Activated naive CD8-positive, alpha-beta T cell treated with anti-CD3 and anti-CD28 coated beads, Interleukin-2, amount 10 ng/mL, durations not matched to agents 7 days and 5 days (primary cell): ENCODE data around the gene GALNT9. TPM values are rescaled to one million over a fixed set of nuclear protein-coding genes. Genes with fewer than 3 reads are reported as not detected.
"Not testable (repeated sequence)": the region's sequence is repeated elsewhere in the genome, so short reads cannot be mapped to it uniquely, and the experiment has no call there.

Experiments
- ATAC-seq: fragments of 150-1000 bp; cut with Tn5 transposase; one replicate; pipeline ENCODE4 v1.10.0; 2021; ENCODE audit warnings: low read depth, moderate library complexity
- POLR2A ChIA-PET: fragments of 350-600 bp; sonication (Branson Sonifier 250); formaldehyde crosslinking; loops from one replicate; lab custom pipeline; 2021; ENCODE audit warnings: antibody characterized with exemption; lab: Charles Lee
- DNase-seq: peaks from one replicate; pipeline ENCODE4 v3.0.0; 2021
- H3K27ac Mint-ChIP-seq: one replicate; pipeline ENCODE4 v1.8.0; 2022; ENCODE audit warnings: mild to moderate bottlenecking, mixed read lengths
- H3K27me3 Mint-ChIP-seq: one replicate; pipeline ENCODE4 v1.8.0; 2022; ENCODE audit warnings: mild to moderate bottlenecking, moderate library complexity, mixed read lengths
- H3K36me3 Mint-ChIP-seq: one replicate; pipeline ENCODE4 v1.8.0; 2021; ENCODE audit warnings: mild to moderate bottlenecking, mixed read lengths
- H3K4me1 Mint-ChIP-seq: one replicate; pipeline ENCODE4 v1.8.0; 2021; ENCODE audit warnings: mixed read lengths
- H3K4me3 Mint-ChIP-seq: one replicate; pipeline ENCODE4 v1.8.0; 2022; ENCODE audit warnings: mild to moderate bottlenecking, moderate library complexity, mixed read lengths
- H3K9me3 Mint-ChIP-seq: one replicate; pipeline ENCODE4 v1.8.0; 2021; ENCODE audit warnings: mixed read lengths
- total RNA-seq, 2 experiments: library from RNA; stranded (reverse); gene quantifications; one replicate each; pipeline ENCODE4 v1.2.3, GENCODE V29; 2021

Gene GALNT9
- total RNA-seq, 2 experiments from 2014 or later = not detected

DNA sequence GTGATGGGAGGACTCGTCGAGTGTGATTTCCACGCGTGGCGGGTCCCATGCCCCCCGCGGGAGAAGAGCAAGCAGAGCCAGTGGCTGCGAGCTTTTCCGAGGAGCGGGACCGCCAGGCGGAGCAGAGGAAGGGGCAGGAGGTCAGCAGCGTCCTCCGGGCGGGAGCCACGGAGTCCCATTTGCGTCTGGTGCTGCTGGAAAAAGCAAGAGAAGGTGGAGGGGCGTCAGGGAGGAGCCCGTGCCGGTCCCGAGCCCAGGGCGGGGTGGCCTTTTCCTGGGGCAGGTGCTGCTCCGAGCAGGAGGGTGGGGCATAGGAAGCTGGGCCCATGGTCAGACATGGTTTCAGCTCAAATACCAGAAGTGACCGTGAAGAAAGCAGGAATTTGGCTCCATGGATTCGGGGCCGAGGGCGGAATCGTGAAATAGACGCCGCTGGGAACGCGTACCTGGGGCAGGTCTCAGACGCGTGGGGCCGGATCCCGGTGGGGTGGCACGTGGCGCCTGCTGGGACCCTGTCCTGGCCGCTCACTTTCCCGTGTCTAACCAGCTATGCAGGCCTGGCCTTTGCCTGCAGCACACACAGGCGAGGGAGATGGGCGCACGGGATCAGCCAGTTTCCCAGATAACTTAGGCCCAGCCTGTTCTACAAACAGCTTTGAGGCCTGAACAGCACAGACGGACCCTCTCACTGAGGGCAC, 60.0 kb downstream of the GALNT9 start:
- POLR2A ChIA-PET = no interaction called here
- no peak for DNase-seq

DNA sequence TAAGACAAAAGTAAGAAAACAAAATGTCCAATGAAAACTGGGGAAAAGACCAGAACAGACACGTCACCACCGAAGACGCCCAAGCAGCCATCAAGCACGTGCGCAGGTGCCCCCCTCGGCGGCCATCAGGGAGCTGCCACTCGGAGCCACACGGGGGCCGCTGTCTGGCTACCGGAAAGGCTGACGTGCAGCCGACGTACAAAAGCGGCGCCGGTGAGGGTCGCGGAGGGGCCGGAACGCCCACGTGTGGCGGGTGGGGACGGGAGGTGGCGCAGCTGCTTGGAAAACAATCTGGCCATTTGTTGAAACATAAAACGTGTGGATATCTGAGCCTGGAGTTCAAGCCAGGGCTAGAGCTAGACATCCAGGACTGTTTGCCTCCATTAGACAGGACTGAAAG, 60.7 kb downstream of the GALNT9 start:
- ATAC-seq (no peak), DNase-seq (no peak)
- Mint-ChIP-seq H3K27ac (no peak overlapping the region), H3K27me3 (no peaks in the 10 kb centered on the region), H3K4me1 (no peaks in the 10 kb centered on the region), H3K9me3 (no peaks in the 10 kb centered on the region), H3K36me3 (no peaks in the 10 kb centered on the region), H3K4me3 (no peak overlapping the region)
- POLR2A ChIA-PET = no interaction called here

More for the DNA sequence above, 60.0 kb downstream of the GALNT9 start:
- Mint-ChIP-seq H3K36me3 (no peaks in the 10 kb centered on the region), H3K4me1 (no peaks in the 10 kb centered on the region), H3K27ac (no peak overlapping the region), H3K9me3 (no peaks in the 10 kb centered on the region), H3K27me3 (no peaks in the 10 kb centered on the region), H3K4me3 (no peak overlapping the region)
- ATAC-seq = no peak

DNA sequence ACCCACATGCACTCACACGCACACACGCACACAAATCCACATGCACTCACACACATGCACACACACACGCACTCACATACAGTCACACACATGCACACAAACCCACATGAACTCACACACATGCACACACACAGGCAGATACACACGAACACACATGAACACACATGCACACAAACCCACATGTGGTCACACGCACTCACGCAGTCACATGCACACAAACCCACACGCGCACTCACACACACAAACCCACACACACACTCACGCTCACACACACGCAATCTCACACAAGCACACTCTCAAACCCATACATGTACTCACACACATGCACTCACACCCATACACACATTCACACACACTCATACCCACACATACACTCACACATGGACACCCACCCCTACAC, 61.5 kb downstream of the GALNT9 start:
- Mint-ChIP-seq H3K27me3 (no peaks in the 10 kb centered on the region), H3K27ac (no peak overlapping the region), H3K4me1 (no peaks in the 10 kb centered on the region), H3K36me3 (no peaks in the 10 kb centered on the region), H3K9me3 (no peaks in the 10 kb centered on the region), H3K4me3 (no peak overlapping the region)
- ATAC-seq (no peak), DNase-seq (no peak)
- POLR2A ChIA-PET = no interaction called here

DNA sequence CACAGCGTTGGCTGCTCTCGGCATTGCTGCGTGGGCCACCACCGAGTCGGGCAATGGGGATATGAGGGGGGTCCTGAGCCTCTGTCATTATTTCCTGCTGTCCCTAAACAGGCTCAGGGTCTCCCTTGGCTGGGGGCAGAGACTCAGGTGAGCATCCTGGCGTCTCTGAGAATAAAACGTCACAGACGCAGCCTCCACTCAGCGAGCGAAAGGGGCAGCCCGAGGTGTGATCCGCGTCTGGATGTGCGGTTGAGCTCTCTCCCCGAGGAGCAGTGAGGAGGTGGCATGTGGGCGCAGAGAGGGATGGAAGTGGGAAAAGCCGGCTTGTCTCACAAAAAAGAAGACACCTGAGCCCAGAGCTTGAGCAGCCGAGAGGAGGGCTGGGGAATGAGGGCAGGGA, 62.6 kb downstream of the GALNT9 start:
- ATAC-seq = no peak
- no peaks in the 10 kb centered on the region for H3K36me3 Mint-ChIP-seq
- POLR2A ChIA-PET = no interaction called here
- no peaks in the 10 kb centered on the region for H3K4me1 Mint-ChIP-seq
- H3K27ac Mint-ChIP-seq = no peak overlapping the region
- H3K4me3 Mint-ChIP-seq = no peak overlapping the region
- no peaks in the 10 kb centered on the region for H3K9me3 Mint-ChIP-seq
- H3K27me3 Mint-ChIP-seq = no peaks in the 10 kb centered on the region
- DNase-seq = no peak

DNA sequence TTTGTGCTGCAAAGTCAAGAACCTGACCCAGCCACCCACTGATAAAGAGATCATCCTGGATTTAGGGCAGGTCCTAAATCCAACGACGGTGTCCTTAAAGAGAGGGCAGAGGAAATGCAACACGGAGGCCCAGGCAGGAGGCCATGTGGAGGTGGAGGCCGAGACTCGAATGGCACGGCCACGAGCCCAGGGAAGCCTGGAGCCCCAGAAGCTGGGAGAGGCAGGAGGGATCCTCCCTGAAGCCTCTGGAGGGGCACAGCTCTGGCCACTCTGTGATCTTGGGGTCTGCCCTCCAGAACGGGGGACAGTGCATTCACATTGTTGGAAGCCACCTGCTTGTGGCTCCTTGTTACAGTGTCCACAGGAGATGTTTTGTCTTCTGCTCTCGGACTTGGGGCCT, 63.0 kb downstream of the GALNT9 start:
- POLR2A ChIA-PET = no interaction called here
- Mint-ChIP-seq H3K36me3 (no peaks in the 10 kb centered on the region), H3K4me3 (no peak overlapping the region), H3K4me1 (no peaks in the 10 kb centered on the region), H3K27ac (no peak overlapping the region), H3K9me3 (no peaks in the 10 kb centered on the region), H3K27me3 (no peaks in the 10 kb centered on the region)
- ATAC-seq (no peak), DNase-seq (no peak)

DNA sequence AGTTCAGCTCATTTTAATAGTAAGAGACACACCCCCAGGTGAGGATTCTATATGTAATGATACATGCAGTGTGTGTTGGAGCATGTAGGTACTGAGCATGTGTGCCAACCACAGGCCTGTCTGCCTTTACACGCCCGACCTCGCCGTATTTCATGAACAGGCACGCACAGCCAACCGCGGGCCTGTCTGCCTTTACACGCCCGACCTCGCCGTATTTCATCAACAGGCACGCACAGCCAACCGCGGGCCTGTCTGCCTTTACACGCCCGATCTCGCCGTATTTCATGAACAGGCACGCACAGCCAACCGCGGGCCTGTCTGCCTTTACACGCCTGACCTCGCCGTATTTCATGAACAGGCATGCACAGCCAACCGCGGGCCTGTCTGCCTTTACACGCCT, 63.6 kb downstream of the GALNT9 start:
- H3K4me3 Mint-ChIP-seq, H3K36me3 Mint-ChIP-seq, ATAC-seq, POLR2A ChIA-PET, H3K27me3 Mint-ChIP-seq, H3K9me3 Mint-ChIP-seq, H3K4me1 Mint-ChIP-seq, H3K27ac Mint-ChIP-seq, DNase-seq: not testable (repeated sequence)

DNA sequence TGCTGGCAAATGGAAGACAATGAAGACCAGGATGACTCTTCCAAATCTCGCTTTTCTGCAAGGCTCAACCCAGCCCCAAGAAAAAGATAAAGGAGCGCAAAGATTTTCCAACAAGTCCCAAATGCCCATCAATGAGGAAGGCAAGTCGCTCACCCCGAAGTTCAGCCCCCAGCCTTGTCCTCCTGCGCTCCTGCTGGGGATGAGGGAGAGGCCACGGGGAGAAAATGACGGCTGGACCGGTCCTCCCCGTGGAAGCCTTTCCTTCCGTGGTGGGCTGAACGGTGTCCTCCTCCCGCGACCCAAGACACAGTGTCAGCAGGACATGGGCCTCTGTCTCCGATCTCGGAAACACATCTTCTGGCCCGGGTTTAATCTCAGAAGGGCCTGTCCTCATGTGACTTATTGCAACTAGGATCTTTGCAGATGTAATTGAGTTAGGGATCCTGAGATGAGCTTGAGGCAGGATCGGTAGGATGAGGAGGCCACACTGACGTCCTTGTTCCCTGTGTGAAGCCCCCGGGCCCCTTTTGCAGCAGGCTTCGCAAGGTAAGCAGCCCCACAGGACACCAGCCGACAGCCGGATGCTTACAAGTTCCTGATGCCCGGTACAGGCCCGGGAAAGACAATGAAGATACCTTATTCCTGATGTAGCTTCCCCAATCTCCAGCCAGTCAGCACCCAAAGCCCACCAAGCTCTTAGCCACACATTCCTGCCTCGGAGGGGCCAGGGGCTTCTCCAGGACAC, 64.2 kb downstream of the GALNT9 start:
- H3K4me3 Mint-ChIP-seq = no peak overlapping the region
- POLR2A ChIA-PET = no interaction called here
- no peaks in the 10 kb centered on the region for H3K4me1 Mint-ChIP-seq
- H3K36me3 Mint-ChIP-seq = no peaks in the 10 kb centered on the region
- no peaks in the 10 kb centered on the region for H3K27me3 Mint-ChIP-seq
- no peaks in the 10 kb centered on the region for H3K9me3 Mint-ChIP-seq
- no peak for ATAC-seq
- H3K27ac Mint-ChIP-seq = no peak overlapping the region
- DNase-seq = no peak

DNA sequence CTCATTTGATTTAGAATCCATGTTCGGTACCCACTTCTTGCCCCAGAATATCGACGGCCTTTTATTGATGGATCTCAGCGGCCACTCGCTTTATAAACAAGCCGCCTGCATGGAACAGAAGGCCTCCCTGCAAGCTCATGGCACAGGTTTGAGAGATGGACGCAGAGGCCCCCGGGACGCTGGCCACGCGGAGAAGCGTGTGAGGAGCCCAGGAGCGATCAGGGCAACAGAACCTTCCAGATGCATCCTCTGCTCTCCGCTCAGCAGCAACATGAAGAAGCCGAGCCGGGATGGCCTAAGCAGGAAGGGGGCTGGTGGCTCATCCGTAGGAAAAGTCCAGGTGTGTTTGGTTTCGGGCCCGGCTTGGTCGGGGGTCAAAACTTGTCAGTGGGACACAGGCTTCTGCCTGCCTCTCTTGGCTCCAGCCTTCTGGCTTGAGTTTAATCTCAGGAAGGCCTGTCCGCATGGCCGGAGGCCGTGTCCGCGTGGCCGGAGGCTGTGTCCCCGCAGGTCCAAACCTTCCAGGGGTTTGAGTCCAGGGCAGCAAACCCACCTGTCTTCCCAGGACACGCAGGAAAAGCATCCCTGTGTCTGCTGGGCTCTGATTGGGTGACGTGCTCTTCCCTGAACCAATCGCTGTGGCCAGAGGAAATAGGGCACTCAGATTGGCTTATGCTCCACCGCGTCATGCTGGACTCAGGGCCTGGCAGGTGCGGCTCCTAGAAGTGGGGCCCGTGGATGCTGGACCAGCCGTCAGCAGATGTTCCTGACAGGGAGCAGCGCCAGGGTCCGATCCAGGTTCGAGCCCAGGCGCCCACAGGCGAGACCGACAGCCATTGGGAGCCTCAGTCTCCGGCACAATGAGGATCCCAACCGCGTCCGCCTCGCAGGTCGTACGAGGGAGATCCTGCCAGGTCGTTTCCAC, 65.0 kb downstream of the GALNT9 start:
- POLR2A ChIA-PET = no interaction called here
- Mint-ChIP-seq H3K4me1 (no peaks in the 10 kb centered on the region), H3K27ac (no peak overlapping the region), H3K27me3 (no peaks in the 10 kb centered on the region), H3K9me3 (no peaks in the 10 kb centered on the region), H3K36me3 (no peaks in the 10 kb centered on the region), H3K4me3 (no peak overlapping the region)
- no peak for ATAC-seq
- no peak for DNase-seq

DNA sequence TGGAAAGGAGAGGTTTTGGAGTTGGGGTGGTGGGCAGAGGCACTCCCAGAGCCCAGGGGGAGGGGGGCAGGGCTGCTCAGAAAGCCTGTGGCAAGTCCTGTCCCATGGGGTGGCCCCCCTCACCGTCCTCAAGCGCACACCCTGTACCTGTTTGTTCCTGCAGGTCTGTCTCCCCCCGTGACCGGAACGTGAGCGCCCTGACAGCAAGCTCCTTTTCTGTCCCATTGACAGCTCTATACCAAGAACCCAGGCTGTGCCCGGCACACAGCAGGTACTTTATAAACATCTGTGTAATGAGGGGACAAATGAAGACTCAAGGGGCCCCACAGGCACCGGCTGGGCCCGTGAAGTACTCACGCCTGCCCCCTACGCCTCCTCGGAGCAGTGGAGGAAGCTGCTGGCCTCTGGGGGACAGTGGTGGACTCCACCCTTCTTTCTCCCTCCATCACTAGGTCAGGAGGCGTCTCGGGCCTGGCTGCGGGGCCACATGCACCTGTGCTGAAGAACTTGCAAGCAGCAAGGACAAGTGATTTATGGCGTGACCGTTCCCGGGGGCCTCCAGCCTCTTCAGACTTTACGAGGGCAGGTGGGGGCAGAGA, 65.8 kb downstream of the GALNT9 start:
- Mint-ChIP-seq H3K27me3 (no peaks in the 10 kb centered on the region), H3K36me3 (no peaks in the 10 kb centered on the region), H3K4me1 (peaks cover 1% of the 10 kb centered on the region), H3K4me3 (no peak overlapping the region), H3K9me3 (no peaks in the 10 kb centered on the region), H3K27ac (no peak overlapping the region)
- DNase-seq (no peak), ATAC-seq (no peak)
- POLR2A ChIA-PET = no interaction called here

DNA sequence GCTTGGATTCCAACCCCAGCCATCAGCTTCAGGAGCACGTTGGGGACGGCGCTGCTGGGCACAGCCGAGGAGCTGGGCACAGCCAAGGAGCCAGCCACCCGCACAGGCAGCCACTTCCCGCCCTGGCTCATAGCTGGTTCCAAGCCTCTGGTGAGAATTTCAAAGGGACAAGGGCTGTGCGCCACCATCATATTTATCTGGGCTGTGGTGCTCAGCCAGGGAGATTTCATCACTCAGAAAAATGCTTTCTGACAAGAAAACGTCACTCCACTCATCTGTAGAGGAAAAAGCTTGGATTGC, 66.4 kb downstream of the GALNT9 start:
- DNase-seq (no peak), ATAC-seq (no peak)
- Mint-ChIP-seq H3K4me1 (peaks cover 1% of the 10 kb centered on the region), H3K36me3 (no peaks in the 10 kb centered on the region), H3K27me3 (no peaks in the 10 kb centered on the region), H3K9me3 (no peaks in the 10 kb centered on the region), H3K4me3 (no peak overlapping the region), H3K27ac (no peak overlapping the region)
- POLR2A ChIA-PET = no interaction called here

DNA sequence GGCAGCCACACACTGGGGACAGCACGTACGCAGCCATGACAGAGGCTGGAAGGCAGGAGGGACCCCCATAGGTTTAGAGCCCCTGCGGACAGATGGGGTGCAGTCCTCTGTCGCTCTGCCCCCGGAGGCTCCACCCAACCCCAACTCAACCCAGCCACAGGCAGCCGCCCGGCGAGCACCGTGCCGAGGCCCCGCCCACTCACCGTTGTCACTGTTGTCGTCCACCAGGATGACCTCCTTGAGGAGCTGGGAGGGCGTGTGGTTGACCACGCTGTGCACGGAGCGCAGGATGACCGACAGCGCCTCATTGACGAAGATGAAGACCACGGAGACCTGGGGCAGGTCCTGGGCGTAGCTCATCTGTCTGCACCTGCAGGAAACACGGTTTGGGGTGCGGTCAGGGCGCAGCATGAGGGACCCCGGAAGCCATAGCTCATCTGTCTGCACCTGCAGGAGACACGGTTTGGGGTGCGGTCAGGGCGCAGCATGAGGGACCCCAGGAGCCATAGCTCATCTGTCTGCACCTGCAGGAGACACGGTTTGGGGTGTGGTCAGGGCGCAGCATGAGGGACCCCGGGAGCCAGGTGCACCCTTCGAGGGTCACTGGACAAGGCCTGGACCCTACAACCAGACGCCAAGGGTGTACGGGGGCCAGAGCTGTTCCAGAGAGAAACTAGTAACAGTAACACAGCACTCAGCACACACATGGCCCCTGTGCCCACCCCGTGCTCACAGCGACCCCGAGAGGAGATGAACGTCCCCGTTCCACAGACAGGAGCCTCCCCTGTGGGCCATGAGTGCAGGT, 66.9 kb downstream of the GALNT9 start:
- ATAC-seq (no peak), DNase-seq (no peak)
- Mint-ChIP-seq H3K4me1 (peaks cover 1% of the 10 kb centered on the region), H3K27ac (no peak overlapping the region), H3K36me3 (no peaks in the 10 kb centered on the region), H3K27me3 (no peaks in the 10 kb centered on the region), H3K9me3 (no peaks in the 10 kb centered on the region), H3K4me3 (no peak overlapping the region)
- POLR2A ChIA-PET = no interaction called here

DNA sequence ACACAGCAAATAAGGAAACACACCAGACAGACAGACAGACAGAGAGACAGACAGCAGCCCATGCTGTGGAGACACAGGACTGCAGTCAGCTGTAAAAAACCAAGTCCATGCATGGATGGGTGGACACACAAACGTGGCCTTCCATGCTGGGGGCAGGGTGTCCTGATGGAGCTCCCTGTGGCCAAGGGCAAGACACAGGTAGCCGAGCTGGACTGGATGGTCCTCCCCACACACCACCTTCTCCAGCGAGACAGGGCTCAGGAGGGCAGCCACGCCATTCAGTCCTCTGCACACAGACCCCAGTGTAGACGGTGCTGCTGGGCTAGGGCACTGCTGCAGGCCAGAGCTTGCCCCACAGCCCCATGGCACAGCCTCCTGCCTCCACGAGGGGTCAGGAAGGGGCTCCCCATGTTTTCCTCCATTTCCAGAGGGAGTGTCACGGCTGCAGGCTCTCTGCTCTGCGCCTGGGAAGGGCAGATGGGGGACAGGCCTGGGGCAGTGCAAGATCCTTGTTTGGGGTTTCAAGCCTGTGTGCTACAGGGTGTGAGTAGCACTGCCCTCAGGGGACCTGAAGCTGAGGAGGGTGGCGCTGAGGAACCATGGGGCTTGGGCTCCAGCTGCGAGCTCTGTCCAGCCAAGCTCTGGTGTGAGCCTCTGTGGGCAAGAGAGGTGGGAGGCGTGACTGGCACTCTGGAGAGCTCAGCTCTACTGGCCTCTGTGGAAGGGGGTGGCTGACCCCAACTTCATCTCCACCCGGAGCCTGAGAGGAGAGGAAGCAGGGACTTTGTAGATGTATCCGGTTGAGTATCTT, 67.9 kb downstream of the GALNT9 start:
- H3K27ac Mint-ChIP-seq = no peak overlapping the region
- ATAC-seq = no peak
- peaks cover 1% of the 10 kb centered on the region for H3K4me1 Mint-ChIP-seq

More for the DNA sequence above, 67.9 kb downstream of the GALNT9 start:
- no peaks in the 10 kb centered on the region for H3K36me3 Mint-ChIP-seq
- H3K9me3 Mint-ChIP-seq = no peaks in the 10 kb centered on the region
- POLR2A ChIA-PET = no interaction called here
- no peak for DNase-seq
- H3K27me3 Mint-ChIP-seq = no peaks in the 10 kb centered on the region
- H3K4me3 Mint-ChIP-seq = no peak overlapping the region
